ENCODE results near the gene CCDC136.

CCDC136 gene

GRCh38 chr7:128844777-128845311, 53.1 kb downstream of the CCDC136 start:
- no peak for DNase-seq (ENCODE audit: low read depth)

- DNase-seq (ENCODE audit: low read depth) = no peak
These were observed 53.7 kb downstream of the CCDC136 start for GRCh38 chr7:128845475-128845874.

GRCh38 chr7:128845987-128846386, 54.2 kb downstream of the CCDC136 start:
- no peak for DNase-seq (ENCODE audit: low read depth)

- no peak for DNase-seq (ENCODE audit: low read depth)
These were observed 55.1 kb downstream of the CCDC136 start for GRCh38 chr7:128846781-128847444.

GRCh38 chr7:128847721-128848211, 56.0 kb downstream of the CCDC136 start:
- DNase-seq (ENCODE audit: low read depth) = no peak

GRCh38 chr7:128848289-128849155, 56.8 kb downstream of the CCDC136 start:
- no peak for DNase-seq (ENCODE audit: low read depth)

- no peak for DNase-seq (ENCODE audit: low read depth)
These were observed 57.4 kb downstream of the CCDC136 start for GRCh38 chr7:128849156-128849515.

- DNase-seq (ENCODE audit: low read depth) = no peak
These were observed 58.2 kb downstream of the CCDC136 start for GRCh38 chr7:128849804-128850490.

- DNase-seq (ENCODE audit: low read depth) = no peak
These were observed 60.9 kb downstream of the CCDC136 start for GRCh38 chr7:128852537-128853254.

- no peak for DNase-seq (ENCODE audit: low read depth)
These were observed 62.0 kb downstream of the CCDC136 start for GRCh38 chr7:128853799-128854198.

GRCh38 chr7:128854396-128854795, 62.6 kb downstream of the CCDC136 start:
- DNase-seq (ENCODE audit: low read depth) = no peak

- DNase-seq (ENCODE audit: low read depth) = no peak
These were observed 63.8 kb downstream of the CCDC136 start for GRCh38 chr7:128855559-128855958.

- no peak for DNase-seq (ENCODE audit: low read depth)
These were observed 64.4 kb downstream of the CCDC136 start for GRCh38 chr7:128856001-128856718.

- no peak for DNase-seq (ENCODE audit: low read depth)
These were observed 66.8 kb downstream of the CCDC136 start for GRCh38 chr7:128858380-128859231.

GRCh38 chr7:128859232-128860157, 67.7 kb downstream of the CCDC136 start:
- DNase-seq (ENCODE audit: low read depth) = no peak

- peak; percentile 58 for DNase-seq (ENCODE audit: low read depth)
These were observed 68.6 kb downstream of the CCDC136 start for GRCh38 chr7:128860158-128861073.

- no peak for DNase-seq (ENCODE audit: low read depth)
These were observed 70.3 kb downstream of the CCDC136 start for GRCh38 chr7:128861957-128862570.

Data from GM04504 (cell line).